Measurements from ENCODE around the gene LHX3. TPM values are rescaled to one million over a fixed set of nuclear protein-coding genes. Genes with fewer than 3 reads are reported as not detected.

Gene LHX3
- total RNA-seq, 3 donors from 2014 or later: not detected

GRCh38 chr9:136196404-136197083 is 8.4 kb downstream of the LHX3 start:
- no peaks in the 10 kb centered on the region for H3K36me3 ChIP-seq
- peaks cover 0 to 9% of the 10 kb centered on the region in 2 donors for H3K4me1 ChIP-seq
- H3K27me3 ChIP-seq: peaks cover 19 to 100% of the 10 kb centered on the region in 2 donors
- H3K9me3 ChIP-seq: no peaks in the 10 kb centered on the region
- intact Hi-C loops (cut with DNase I; ENCODE audit: low total_unique reads): no loop called here
- H3K4me3 ChIP-seq: no peak overlapping the region
- no peak overlapping the region for H3K27ac ChIP-seq
- DNase-seq (ENCODE audit: low spot score in 2 of 2): no peak
- TF ChIP-seq POLR2A (IDR thresholded peaks at IDR 0.05): no peak
- TF ChIP-seq, protein P1, sequence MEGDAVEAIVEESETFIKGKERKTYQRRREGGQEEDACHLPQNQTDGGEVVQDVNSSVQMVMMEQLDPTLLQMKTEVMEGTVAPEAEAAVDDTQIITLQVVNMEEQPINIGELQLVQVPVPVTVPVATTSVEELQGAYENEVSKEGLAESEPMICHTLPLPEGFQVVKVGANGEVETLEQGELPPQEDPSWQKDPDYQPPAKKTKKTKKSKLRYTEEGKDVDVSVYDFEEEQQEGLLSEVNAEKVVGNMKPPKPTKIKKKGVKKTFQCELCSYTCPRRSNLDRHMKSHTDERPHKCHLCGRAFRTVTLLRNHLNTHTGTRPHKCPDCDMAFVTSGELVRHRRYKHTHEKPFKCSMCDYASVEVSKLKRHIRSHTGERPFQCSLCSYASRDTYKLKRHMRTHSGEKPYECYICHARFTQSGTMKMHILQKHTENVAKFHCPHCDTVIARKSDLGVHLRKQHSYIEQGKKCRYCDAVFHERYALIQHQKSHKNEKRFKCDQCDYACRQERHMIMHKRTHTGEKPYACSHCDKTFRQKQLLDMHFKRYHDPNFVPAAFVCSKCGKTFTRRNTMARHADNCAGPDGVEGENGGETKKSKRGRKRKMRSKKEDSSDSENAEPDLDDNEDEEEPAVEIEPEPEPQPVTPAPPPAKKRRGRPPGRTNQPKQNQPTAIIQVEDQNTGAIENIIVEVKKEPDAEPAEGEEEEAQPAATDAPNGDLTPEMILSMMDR (IDR thresholded peaks at IDR 0.05): no peak
- no peak for TF ChIP-seq POLR2AphosphoS5 (IDR thresholded peaks at IDR 0.05)

DNA sequence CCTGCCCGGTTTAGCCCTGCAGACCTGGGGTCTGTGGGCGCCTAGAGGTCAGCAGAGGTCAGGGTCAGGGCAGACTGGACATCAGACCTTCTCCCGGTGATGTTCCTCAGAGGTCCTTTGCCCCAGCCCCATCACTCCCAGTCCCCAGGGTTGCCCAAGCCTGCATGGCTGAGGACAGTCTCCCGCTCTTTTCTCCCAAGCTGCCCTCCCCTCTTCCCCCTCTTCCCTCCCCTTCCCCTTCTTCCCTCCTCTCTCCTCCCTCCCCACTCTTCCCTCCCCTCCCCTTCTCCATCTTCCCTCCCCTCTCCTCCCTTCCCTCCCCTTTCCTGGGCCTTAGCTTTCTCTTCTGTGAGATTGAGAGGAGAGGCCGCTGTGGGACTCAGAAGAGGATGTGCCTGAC is 10.4 kb downstream of the LHX3 start:
- intact Hi-C loops (cut with DNase I; ENCODE audit: low total_unique reads): no loop called here
- H3K27ac ChIP-seq: no peak overlapping the region
- peaks cover 0 to 9% of the 10 kb centered on the region in 2 donors for H3K4me1 ChIP-seq
- no peak for DNase-seq (ENCODE audit: low spot score in 2 of 2)
- peaks cover 17 to 100% of the 10 kb centered on the region in 2 donors for H3K27me3 ChIP-seq
- H3K4me3 ChIP-seq: no peak overlapping the region
- no peaks in the 10 kb centered on the region for H3K36me3 ChIP-seq
- TF ChIP-seq, protein P1 (IDR thresholded peaks at IDR 0.05): no peak
- TF ChIP-seq POLR2A (IDR thresholded peaks at IDR 0.05) (no peak), POLR2AphosphoS5 (IDR thresholded peaks at IDR 0.05) (no peak)
- H3K9me3 ChIP-seq: no peaks in the 10 kb centered on the region

- peaks cover 0 to 4% of the 10 kb centered on the region in 2 donors for H3K4me1 ChIP-seq
- H3K9me3 ChIP-seq: no peaks in the 10 kb centered on the region
- H3K36me3 ChIP-seq: no peaks in the 10 kb centered on the region
- H3K27me3 ChIP-seq: peaks cover 11 to 100% of the 10 kb centered on the region in 2 donors
- no peak overlapping the region for H3K4me3 ChIP-seq
- H3K27ac ChIP-seq: no peak overlapping the region
- intact Hi-C loops (cut with DNase I; ENCODE audit: low total_unique reads): no loop called here
- no peak for DNase-seq (ENCODE audit: low spot score in 2 of 2)
- TF ChIP-seq POLR2A (IDR thresholded peaks at IDR 0.05) (no peak), POLR2AphosphoS5 (IDR thresholded peaks at IDR 0.05) (no peak)
- TF ChIP-seq, protein P1 (IDR thresholded peaks at IDR 0.05): no peak
Observed at GRCh38 chr9:136193891-136194279, 11.0 kb downstream of the LHX3 start.

DNA sequence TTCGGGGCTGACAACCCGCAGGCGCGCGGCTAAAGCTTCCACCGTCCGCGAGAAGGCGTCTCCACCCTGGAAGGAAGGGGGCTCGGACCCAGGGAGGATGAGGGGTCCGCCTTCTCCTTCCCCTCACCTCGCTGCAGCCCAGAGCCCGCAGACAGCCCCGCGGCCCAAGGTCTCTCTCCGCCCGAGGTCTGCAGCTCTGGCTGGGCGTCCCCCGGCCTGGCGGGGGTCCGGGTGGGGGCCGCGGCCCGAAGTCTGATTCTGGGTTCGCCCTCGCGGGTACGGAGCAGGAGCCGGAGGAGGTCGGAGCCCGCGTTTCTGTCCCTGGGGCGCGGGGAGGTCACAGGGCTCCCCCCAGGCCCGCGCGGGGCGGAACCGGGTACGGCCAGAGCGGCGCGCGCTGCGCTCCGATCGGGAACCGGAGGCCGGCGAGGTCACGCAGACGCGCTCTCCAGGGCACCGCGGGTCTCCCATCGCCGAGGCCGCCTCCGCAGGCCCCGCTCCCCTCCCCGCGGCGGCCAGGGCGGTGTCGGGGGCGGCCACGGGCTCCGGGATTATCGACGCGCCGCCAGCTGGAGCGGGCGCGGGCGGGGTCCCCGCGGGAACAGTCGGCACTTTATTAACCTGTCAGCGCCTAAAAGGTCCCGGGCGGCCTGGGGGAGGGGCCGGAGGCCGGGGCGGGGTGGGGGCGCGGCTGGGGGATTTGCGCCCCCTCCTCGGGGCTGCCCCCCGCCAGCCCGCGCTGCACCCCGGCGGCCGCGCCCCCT is 11.6 kb downstream of the LHX3 start:
- Histone ChIP-seq H3K9me3 (no peaks in the 10 kb centered on the region), H3K27me3 (peaks cover 7 to 98% of the 10 kb centered on the region in 2 donors), H3K36me3 (no peaks in the 10 kb centered on the region), H3K4me1 (no peaks in the 10 kb centered on the region), H3K4me3 (no peak overlapping the region), H3K27ac (no peak overlapping the region)
- no peak for DNase-seq (ENCODE audit: low spot score in 2 of 2)
- TF ChIP-seq, protein P1 (IDR thresholded peaks at IDR 0.05): no peak
- TF ChIP-seq POLR2AphosphoS5 (IDR thresholded peaks at IDR 0.05) (no peak), POLR2A (IDR thresholded peaks at IDR 0.05) (no peak)
- intact Hi-C loops (cut with DNase I; ENCODE audit: low total_unique reads): no loop called here

Measured in breast epithelium (tissue), 4 donors.